Transverse colon (tissue), 4 donors: ENCODE measurements around the gene TMEM37.

Experiments
- POLR2AphosphoS5 ChIP-seq, 3 donors: sonication (generic); formaldehyde crosslinking; IDR thresholded peaks; one replicate each; pipeline ENCODE4 v1.6.1; 2016; ENCODE audit warnings: antibody characterized with exemption in 3 of 3
- TF ChIP-seq, protein P1 (sequence below), 5 experiments: fragments of 200-600 bp in 3 of 5; fragments of 450-650 bp in 2 of 5; sonication (generic) in 3 of 5; IDR thresholded peaks; 1 replicate in 2 of 5; 2 replicates in 3 of 5; pipeline ENCODE4 v1.5.1; 2016 to 2017; ENCODE audit warnings: antibody characterized with exemption in 5 of 5, inconsistent platforms in 3 of 5, mild to moderate bottlenecking in 2 of 5, moderate library complexity in 1 of 5

GRCh38 chr2:119423108-119423444, 8.6 kb upstream of the TMEM37 start:
- TF ChIP-seq, protein P1, sequence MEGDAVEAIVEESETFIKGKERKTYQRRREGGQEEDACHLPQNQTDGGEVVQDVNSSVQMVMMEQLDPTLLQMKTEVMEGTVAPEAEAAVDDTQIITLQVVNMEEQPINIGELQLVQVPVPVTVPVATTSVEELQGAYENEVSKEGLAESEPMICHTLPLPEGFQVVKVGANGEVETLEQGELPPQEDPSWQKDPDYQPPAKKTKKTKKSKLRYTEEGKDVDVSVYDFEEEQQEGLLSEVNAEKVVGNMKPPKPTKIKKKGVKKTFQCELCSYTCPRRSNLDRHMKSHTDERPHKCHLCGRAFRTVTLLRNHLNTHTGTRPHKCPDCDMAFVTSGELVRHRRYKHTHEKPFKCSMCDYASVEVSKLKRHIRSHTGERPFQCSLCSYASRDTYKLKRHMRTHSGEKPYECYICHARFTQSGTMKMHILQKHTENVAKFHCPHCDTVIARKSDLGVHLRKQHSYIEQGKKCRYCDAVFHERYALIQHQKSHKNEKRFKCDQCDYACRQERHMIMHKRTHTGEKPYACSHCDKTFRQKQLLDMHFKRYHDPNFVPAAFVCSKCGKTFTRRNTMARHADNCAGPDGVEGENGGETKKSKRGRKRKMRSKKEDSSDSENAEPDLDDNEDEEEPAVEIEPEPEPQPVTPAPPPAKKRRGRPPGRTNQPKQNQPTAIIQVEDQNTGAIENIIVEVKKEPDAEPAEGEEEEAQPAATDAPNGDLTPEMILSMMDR (IDR thresholded peaks at IDR 0.05) = no peak
- no peak for TF ChIP-seq POLR2AphosphoS5 (IDR thresholded peaks at IDR 0.05)
